Measurements from ENCODE around the gene PIEZO2.

DNA sequence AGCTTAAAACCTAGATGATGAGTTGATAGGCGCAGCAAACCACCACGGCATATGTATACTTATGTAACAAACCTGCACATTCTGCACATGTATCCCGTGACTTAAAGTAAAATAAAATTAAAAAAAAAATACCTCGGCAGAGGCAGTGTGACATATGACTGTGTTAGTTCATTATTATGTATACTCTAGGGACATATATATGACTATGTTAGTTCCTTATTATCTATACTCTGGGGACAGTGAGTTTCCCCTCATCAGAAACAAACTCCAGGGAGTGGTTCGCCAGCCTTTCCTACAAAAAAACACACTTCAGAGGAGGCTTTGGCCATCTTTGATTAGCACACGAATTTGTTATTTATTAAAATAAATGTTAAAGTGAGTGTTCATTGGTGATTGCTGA lies 209.5 kb downstream of the PIEZO2 start:
- TF ChIP-seq EZH2 (IDR thresholded peaks at IDR 0.05; ENCODE audit: low read length) = no peak
- TF ChIP-seq, protein P1, sequence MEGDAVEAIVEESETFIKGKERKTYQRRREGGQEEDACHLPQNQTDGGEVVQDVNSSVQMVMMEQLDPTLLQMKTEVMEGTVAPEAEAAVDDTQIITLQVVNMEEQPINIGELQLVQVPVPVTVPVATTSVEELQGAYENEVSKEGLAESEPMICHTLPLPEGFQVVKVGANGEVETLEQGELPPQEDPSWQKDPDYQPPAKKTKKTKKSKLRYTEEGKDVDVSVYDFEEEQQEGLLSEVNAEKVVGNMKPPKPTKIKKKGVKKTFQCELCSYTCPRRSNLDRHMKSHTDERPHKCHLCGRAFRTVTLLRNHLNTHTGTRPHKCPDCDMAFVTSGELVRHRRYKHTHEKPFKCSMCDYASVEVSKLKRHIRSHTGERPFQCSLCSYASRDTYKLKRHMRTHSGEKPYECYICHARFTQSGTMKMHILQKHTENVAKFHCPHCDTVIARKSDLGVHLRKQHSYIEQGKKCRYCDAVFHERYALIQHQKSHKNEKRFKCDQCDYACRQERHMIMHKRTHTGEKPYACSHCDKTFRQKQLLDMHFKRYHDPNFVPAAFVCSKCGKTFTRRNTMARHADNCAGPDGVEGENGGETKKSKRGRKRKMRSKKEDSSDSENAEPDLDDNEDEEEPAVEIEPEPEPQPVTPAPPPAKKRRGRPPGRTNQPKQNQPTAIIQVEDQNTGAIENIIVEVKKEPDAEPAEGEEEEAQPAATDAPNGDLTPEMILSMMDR (optimal IDR thresholded peaks at IDR 0.05 in 1 of 3, IDR thresholded peaks at IDR 0.05 in 1 of 3, conservative IDR thresholded peaks at IDR 0.05 in 1 of 3; ENCODE audit: extremely low read depth in 1 of 3, insufficient read depth in 2 of 3, low read length in 3 of 3) = no peak

All from keratinocyte (primary cell).